ENCODE data around the gene RBM10.

RBM10 gene

DNA sequence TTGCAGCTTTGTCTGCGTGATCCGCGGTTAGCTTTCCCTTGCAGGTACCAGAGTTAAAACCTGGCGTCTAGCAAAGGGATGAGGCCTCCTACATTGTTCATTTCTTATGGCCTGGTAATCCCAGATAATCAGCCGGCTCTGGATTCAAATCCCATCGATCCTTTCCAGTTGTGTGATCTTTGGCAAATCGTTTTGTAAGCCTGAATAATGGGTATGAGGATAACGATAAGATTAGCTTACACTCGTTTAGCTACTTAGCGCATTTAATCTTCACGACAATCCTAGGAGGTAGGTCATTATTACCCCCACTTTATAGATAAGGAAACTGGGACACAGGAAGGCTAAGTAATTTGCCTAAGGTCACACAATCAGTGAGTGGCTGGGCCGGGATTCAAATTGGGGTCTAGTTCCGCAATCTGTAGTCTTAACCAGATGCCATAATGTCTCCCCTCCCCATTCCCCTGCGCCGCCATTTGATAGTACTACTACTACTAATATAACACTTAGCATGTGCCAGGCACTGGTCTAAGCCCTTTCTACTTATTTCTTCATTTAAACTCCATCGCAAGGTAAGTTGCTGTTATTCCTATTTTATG, 46.9 kb downstream of the RBM10 start:
- no peak overlapping the region for H3K27ac ChIP-seq (ENCODE audit: low read length)
- peak overlapping the region; percentile 79; the same call in 1 of the 2 replicates for H3K9ac ChIP-seq (ENCODE audit: low read depth, low read length)
- H3K4me1 ChIP-seq (ENCODE audit: insufficient read depth, low read length), result peaks cover 12% of the 10 kb centered on the region
- no peaks in the 10 kb centered on the region for H3K9me3 ChIP-seq (ENCODE audit: insufficient read depth, low read depth, low read length)
- H3K27me3 ChIP-seq (ENCODE audit: insufficient read depth, low read length), result no peaks in the 10 kb centered on the region
- H3K4me3 ChIP-seq (ENCODE audit: low read length), result peak overlapping the region; percentile 79
- peaks cover 18% of the 10 kb centered on the region for H3K36me3 ChIP-seq (ENCODE audit: insufficient read depth, low read depth, low read length)

GRCh38 chrX:47193475-47194193, 48.6 kb downstream of the RBM10 start, which contains the start of gene UBA1:
UBA1 (plus strand) TSS chrX:47193829; CDS start chrX:47198803, 4,974 bp downstream.
- H3K27ac ChIP-seq (ENCODE audit: low read length), result peak within 1 kb of the TSS; percentile 70
- H3K36me3 ChIP-seq (ENCODE audit: insufficient read depth, low read depth, low read length), result peaks cover 32% of the 10 kb centered on the region
- H3K27me3 ChIP-seq (ENCODE audit: insufficient read depth, low read length), result no peaks in the 10 kb centered on the region
- peaks cover 24% of the 10 kb centered on the region for H3K4me1 ChIP-seq (ENCODE audit: insufficient read depth, low read length)
- H3K9me3 ChIP-seq (ENCODE audit: insufficient read depth, low read depth, low read length), result no peaks in the 10 kb centered on the region
- peak within 1 kb of the TSS; percentile 94 for H3K9ac ChIP-seq (ENCODE audit: low read depth, low read length)
- H3K4me3 ChIP-seq (ENCODE audit: low read length), result peak within 1 kb of the TSS; percentile 97

DNA sequence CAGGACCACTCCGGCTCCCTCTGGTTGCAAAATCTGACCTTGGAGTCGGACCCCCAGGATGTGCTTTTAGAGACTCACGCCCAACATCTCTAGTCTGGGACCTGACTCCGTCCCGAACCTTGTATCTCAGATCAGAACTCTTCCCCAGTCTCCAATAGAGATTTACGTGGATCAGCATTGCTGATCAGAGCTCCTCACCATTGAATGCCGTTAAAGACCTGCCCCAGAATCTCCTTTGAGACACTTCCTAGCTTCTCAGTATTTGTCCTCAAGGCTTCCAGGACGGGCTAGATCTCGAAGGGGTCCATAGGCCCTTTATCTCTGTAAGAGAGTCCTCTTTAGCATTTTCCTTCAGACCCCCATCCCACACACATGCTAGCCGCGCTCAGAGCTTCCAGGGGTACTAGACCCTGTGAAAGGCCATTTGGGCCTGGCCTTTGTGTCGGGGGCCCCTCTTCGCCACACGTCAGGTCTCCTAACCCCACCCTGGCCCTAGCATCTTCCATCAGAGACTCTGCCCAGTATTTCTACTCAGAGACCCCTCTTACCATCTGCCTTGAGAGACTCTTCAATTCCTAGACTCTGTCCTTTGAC, 49.3 kb downstream of the RBM10 start:
- Histone ChIP-seq H3K27me3 (ENCODE audit: insufficient read depth, low read length) (no peaks in the 10 kb centered on the region), H3K9me3 (ENCODE audit: insufficient read depth, low read depth, low read length) (no peaks in the 10 kb centered on the region), H3K4me3 (ENCODE audit: low read length) (peak overlapping the region; percentile 97), H3K36me3 (ENCODE audit: insufficient read depth, low read depth, low read length) (peaks cover 39% of the 10 kb centered on the region), H3K9ac (ENCODE audit: low read depth, low read length) (peak overlapping the region; percentile 94), H3K27ac (ENCODE audit: low read length) (peak overlapping the region; percentile 36), H3K4me1 (ENCODE audit: insufficient read depth, low read length) (peaks cover 24% of the 10 kb centered on the region)

DNA sequence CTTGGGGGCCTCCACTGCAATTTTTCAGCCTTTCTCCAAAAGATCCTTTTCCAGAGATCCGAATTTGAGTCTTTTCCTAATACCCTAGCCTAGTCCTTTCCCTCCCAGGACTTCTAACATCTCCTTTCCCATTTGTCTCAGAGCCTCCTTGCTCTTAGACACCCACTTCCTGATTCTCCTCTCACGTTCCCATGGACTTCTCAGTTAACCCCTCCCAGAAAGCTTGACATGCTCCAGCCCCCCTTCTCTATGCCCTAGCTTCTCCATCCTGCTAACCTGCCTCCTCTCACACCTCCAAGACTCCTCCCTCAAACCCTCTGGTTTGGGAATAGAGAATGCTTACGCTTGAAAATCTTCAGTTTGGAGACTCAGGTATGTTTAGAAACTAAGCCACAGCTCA, 51.1 kb downstream of the RBM10 start:
- H3K4me1 ChIP-seq (ENCODE audit: insufficient read depth, low read length), result peaks cover 24% of the 10 kb centered on the region
- no peak overlapping the region for H3K27ac ChIP-seq (ENCODE audit: low read length)
- peaks cover 55% of the 10 kb centered on the region for H3K36me3 ChIP-seq (ENCODE audit: insufficient read depth, low read depth, low read length)
- no peaks in the 10 kb centered on the region for H3K27me3 ChIP-seq (ENCODE audit: insufficient read depth, low read length)
- H3K9ac ChIP-seq (ENCODE audit: low read depth, low read length), result 0 out of 2 replicates have a peak overlapping the region, but pooled peaks have one; percentile 27
- H3K9me3 ChIP-seq (ENCODE audit: insufficient read depth, low read depth, low read length), result no peaks in the 10 kb centered on the region
- H3K4me3 ChIP-seq (ENCODE audit: low read length), result peak overlapping the region; percentile 30; the same call in 1 of the 2 replicates

DNA sequence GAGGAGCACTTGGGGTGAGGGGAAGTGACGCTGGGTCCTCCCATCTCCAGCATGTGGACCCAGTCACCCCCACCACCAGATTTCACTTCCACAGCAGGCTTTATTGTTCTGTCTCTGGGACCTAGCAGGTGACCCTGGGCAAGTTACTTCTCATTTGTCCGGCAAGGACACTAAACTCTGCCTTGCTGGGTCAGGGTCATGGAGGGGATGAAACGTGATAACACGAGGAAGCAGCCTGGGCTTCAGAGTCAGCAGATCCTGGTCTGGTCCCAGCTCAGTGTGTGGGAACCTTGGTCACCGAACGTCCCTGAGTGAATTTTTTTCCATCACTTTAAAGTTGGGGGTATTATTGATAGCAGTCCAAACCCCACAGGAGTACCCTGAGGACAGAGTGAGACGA, 52.5 kb downstream of the RBM10 start:
- Histone ChIP-seq H3K27ac (ENCODE audit: low read length) (no peak overlapping the region), H3K36me3 (ENCODE audit: insufficient read depth, low read depth, low read length) (peaks cover 69% of the 10 kb centered on the region)

GRCh38 chrX:47198026-47198686, 53.1 kb downstream of the RBM10 start:
- Histone ChIP-seq H3K27ac (ENCODE audit: low read length) (no peak overlapping the region), H3K9ac (ENCODE audit: low read depth, low read length) (peak overlapping the region; percentile 2; the same call in 1 of the 2 replicates), H3K9me3 (ENCODE audit: insufficient read depth, low read depth, low read length) (no peaks in the 10 kb centered on the region), H3K4me3 (ENCODE audit: low read length) (peak overlapping the region; percentile 45; the same call in 1 of the 2 replicates), H3K27me3 (ENCODE audit: insufficient read depth, low read length) (no peaks in the 10 kb centered on the region), H3K36me3 (ENCODE audit: insufficient read depth, low read depth, low read length) (peaks cover 76% of the 10 kb centered on the region), H3K4me1 (ENCODE audit: insufficient read depth, low read length) (peaks cover 24% of the 10 kb centered on the region)

More for the DNA sequence above, 52.5 kb downstream of the RBM10 start:
- Histone ChIP-seq H3K4me1 (ENCODE audit: insufficient read depth, low read length) (peaks cover 24% of the 10 kb centered on the region), H3K9me3 (ENCODE audit: insufficient read depth, low read depth, low read length) (no peaks in the 10 kb centered on the region), H3K27me3 (ENCODE audit: insufficient read depth, low read length) (no peaks in the 10 kb centered on the region), H3K4me3 (ENCODE audit: low read length) (peak overlapping the region; percentile 45), H3K9ac (ENCODE audit: low read depth, low read length) (peak overlapping the region; percentile 2; the same call in 1 of the 2 replicates)

DNA sequence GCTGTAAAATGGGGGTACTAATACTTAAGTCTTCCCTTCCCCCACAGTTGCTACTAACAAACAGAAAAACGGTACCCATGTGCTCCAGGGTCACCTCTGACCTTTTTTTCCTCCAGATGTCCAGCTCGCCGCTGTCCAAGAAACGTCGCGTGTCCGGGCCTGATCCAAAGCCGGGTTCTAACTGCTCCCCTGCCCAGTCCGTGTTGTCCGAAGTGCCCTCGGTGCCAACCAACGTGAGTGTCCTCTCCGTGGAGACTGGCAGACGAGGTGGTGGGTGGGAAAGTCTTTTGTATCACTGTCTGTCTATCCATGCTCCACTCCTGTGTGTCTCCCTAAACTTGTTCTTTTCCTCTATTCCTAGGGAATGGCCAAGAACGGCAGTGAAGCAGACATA, 53.7 kb downstream of the RBM10 start:
- Histone ChIP-seq H3K9ac (ENCODE audit: low read depth, low read length) (no peak overlapping the region), H3K4me3 (ENCODE audit: low read length) (no peak overlapping the region), H3K4me1 (ENCODE audit: insufficient read depth, low read length) (peaks cover 24% of the 10 kb centered on the region), H3K27ac (ENCODE audit: low read length) (no peak overlapping the region), H3K36me3 (ENCODE audit: insufficient read depth, low read depth, low read length) (peaks cover 81% of the 10 kb centered on the region), H3K9me3 (ENCODE audit: insufficient read depth, low read depth, low read length) (no peaks in the 10 kb centered on the region), H3K27me3 (ENCODE audit: insufficient read depth, low read length) (no peaks in the 10 kb centered on the region)

- Histone ChIP-seq H3K4me3 (ENCODE audit: low read length) (no peak overlapping the region), H3K27ac (ENCODE audit: low read length) (no peak overlapping the region), H3K9me3 (ENCODE audit: insufficient read depth, low read depth, low read length) (no peaks in the 10 kb centered on the region), H3K27me3 (ENCODE audit: insufficient read depth, low read length) (no peaks in the 10 kb centered on the region), H3K4me1 (ENCODE audit: insufficient read depth, low read length) (peaks cover 24% of the 10 kb centered on the region), H3K9ac (ENCODE audit: low read depth, low read length) (no peak overlapping the region), H3K36me3 (ENCODE audit: insufficient read depth, low read depth, low read length) (peaks cover 87% of the 10 kb centered on the region)
Observed at GRCh38 chrX:47199286-47199685, 54.3 kb downstream of the RBM10 start.

- Histone ChIP-seq H3K27me3 (ENCODE audit: insufficient read depth, low read length) (no peaks in the 10 kb centered on the region), H3K27ac (ENCODE audit: low read length) (no peak overlapping the region), H3K9ac (ENCODE audit: low read depth, low read length) (no peak overlapping the region), H3K9me3 (ENCODE audit: insufficient read depth, low read depth, low read length) (no peaks in the 10 kb centered on the region), H3K4me1 (ENCODE audit: insufficient read depth, low read length) (peaks cover 23% of the 10 kb centered on the region), H3K36me3 (ENCODE audit: insufficient read depth, low read depth, low read length) (peaks cover 97% of the 10 kb centered on the region), H3K4me3 (ENCODE audit: low read length) (no peak overlapping the region)
Observed at GRCh38 chrX:47200385-47201150, 55.5 kb downstream of the RBM10 start.

DNA sequence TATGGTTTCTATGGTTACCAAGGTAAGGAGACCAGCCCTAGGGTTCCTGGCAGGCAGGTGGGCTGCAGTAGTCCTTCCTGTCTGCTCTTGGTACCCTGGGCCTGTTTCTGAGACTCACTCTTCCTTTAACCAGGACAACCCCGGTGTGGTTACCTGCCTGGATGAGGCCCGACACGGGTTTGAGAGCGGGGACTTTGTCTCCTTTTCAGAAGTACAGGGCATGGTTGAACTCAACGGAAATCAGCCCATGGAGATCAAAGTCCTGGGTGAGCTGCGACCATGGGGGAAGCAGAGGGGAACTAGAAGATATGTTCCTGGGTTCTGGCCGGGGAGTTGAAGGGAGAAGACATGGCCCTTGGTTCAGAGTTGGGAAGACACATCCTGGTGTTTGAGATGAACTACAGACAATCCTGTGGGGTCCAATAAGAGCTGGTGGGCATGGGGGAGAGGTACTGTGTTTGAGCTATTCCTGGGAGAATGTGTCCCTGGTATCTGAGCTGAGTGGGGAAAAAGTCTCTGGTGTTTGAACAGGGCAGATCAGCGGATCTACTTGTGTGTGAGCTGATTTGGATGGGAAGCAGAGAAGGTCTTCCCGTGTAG, 56.4 kb downstream of the RBM10 start:
- Histone ChIP-seq H3K9ac (ENCODE audit: low read depth, low read length) (no peak overlapping the region), H3K4me1 (ENCODE audit: insufficient read depth, low read length) (peaks cover 17% of the 10 kb centered on the region), H3K4me3 (ENCODE audit: low read length) (no peak overlapping the region), H3K27me3 (ENCODE audit: insufficient read depth, low read length) (no peaks in the 10 kb centered on the region), H3K36me3 (ENCODE audit: insufficient read depth, low read depth, low read length) (peaks cover 97% of the 10 kb centered on the region), H3K9me3 (ENCODE audit: insufficient read depth, low read depth, low read length) (no peaks in the 10 kb centered on the region), H3K27ac (ENCODE audit: low read length) (no peak overlapping the region)

DNA sequence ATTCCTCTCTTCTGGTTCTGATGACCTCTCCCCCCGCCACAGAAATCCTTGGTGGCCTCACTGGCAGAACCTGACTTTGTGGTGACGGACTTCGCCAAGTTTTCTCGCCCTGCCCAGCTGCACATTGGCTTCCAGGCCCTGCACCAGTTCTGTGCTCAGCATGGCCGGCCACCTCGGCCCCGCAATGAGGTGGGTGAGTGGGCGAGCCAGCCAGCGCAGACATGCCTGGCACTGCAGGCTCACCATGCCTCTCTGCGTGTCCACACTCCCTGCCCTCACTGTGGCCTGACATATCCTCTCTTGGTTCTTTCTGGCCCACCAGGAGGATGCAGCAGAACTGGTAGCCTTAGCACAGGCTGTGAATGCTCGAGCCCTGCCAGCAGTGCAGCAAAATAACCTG, 57.3 kb downstream of the RBM10 start:
- Histone ChIP-seq H3K27ac (ENCODE audit: low read length) (no peak overlapping the region), H3K4me3 (ENCODE audit: low read length) (no peak overlapping the region), H3K36me3 (ENCODE audit: insufficient read depth, low read depth, low read length) (peaks cover 97% of the 10 kb centered on the region), H3K9ac (ENCODE audit: low read depth, low read length) (no peak overlapping the region), H3K27me3 (ENCODE audit: insufficient read depth, low read length) (no peaks in the 10 kb centered on the region), H3K4me1 (ENCODE audit: insufficient read depth, low read length) (peaks cover 9% of the 10 kb centered on the region), H3K9me3 (ENCODE audit: insufficient read depth, low read depth, low read length) (no peaks in the 10 kb centered on the region)

Data from iPS-20b (cell line).